ENCODE data around the gene DPP3.

DPP3 gene

GRCh38 chr11:66548041-66548440 is 67.8 kb downstream of the DPP3 start:
- DNase-seq (ENCODE audit: low read depth), result no peak
- no peak overlapping the region for H3K4me3 ChIP-seq (ENCODE audit: control insufficient read depth, low read depth, low read length)
- TF ChIP-seq, protein P1, sequence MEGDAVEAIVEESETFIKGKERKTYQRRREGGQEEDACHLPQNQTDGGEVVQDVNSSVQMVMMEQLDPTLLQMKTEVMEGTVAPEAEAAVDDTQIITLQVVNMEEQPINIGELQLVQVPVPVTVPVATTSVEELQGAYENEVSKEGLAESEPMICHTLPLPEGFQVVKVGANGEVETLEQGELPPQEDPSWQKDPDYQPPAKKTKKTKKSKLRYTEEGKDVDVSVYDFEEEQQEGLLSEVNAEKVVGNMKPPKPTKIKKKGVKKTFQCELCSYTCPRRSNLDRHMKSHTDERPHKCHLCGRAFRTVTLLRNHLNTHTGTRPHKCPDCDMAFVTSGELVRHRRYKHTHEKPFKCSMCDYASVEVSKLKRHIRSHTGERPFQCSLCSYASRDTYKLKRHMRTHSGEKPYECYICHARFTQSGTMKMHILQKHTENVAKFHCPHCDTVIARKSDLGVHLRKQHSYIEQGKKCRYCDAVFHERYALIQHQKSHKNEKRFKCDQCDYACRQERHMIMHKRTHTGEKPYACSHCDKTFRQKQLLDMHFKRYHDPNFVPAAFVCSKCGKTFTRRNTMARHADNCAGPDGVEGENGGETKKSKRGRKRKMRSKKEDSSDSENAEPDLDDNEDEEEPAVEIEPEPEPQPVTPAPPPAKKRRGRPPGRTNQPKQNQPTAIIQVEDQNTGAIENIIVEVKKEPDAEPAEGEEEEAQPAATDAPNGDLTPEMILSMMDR (IDR thresholded peaks at IDR 0.05; ENCODE audit: control insufficient read depth, insufficient read depth, low read depth, low read length, missing control alignments), result no peak

GRCh38 chr11:66548774-66549630 is 68.8 kb downstream of the DPP3 start:
- no peak for DNase-seq (ENCODE audit: low read depth)
- TF ChIP-seq, protein P1 (IDR thresholded peaks at IDR 0.05; ENCODE audit: control insufficient read depth, insufficient read depth, low read depth, low read length, missing control alignments), result no peak
- H3K4me3 ChIP-seq (ENCODE audit: control insufficient read depth, low read depth, low read length), result no peak overlapping the region

GRCh38 chr11:66549696-66550095 is 69.5 kb downstream of the DPP3 start:
- TF ChIP-seq, protein P1 (IDR thresholded peaks at IDR 0.05; ENCODE audit: control insufficient read depth, insufficient read depth, low read depth, low read length, missing control alignments), result no peak
- H3K4me3 ChIP-seq (ENCODE audit: control insufficient read depth, low read depth, low read length), result no peak overlapping the region
- no peak for DNase-seq (ENCODE audit: low read depth)

GRCh38 chr11:66550887-66551286 is 70.7 kb downstream of the DPP3 start:
- H3K4me3 ChIP-seq (ENCODE audit: control insufficient read depth, low read depth, low read length), result no peak overlapping the region
- DNase-seq (ENCODE audit: low read depth), result no peak
- TF ChIP-seq, protein P1 (IDR thresholded peaks at IDR 0.05; ENCODE audit: control insufficient read depth, insufficient read depth, low read depth, low read length, missing control alignments), result no peak

- H3K4me3 ChIP-seq (ENCODE audit: control insufficient read depth, low read depth, low read length), result no peak overlapping the region
- TF ChIP-seq, protein P1 (IDR thresholded peaks at IDR 0.05; ENCODE audit: control insufficient read depth, insufficient read depth, low read depth, low read length, missing control alignments), result no peak
- DNase-seq (ENCODE audit: low read depth), result no peak
Measured at GRCh38 chr11:66554602-66555001, 74.4 kb downstream of the DPP3 start.

GRCh38 chr11:66555416-66555815 is 75.2 kb downstream of the DPP3 start:
- no peak for DNase-seq (ENCODE audit: low read depth)
- TF ChIP-seq, protein P1 (IDR thresholded peaks at IDR 0.05; ENCODE audit: control insufficient read depth, insufficient read depth, low read depth, low read length, missing control alignments), result no peak
- no peak overlapping the region for H3K4me3 ChIP-seq (ENCODE audit: control insufficient read depth, low read depth, low read length)
